ENCODE data around the gene GJA3.

DNA sequence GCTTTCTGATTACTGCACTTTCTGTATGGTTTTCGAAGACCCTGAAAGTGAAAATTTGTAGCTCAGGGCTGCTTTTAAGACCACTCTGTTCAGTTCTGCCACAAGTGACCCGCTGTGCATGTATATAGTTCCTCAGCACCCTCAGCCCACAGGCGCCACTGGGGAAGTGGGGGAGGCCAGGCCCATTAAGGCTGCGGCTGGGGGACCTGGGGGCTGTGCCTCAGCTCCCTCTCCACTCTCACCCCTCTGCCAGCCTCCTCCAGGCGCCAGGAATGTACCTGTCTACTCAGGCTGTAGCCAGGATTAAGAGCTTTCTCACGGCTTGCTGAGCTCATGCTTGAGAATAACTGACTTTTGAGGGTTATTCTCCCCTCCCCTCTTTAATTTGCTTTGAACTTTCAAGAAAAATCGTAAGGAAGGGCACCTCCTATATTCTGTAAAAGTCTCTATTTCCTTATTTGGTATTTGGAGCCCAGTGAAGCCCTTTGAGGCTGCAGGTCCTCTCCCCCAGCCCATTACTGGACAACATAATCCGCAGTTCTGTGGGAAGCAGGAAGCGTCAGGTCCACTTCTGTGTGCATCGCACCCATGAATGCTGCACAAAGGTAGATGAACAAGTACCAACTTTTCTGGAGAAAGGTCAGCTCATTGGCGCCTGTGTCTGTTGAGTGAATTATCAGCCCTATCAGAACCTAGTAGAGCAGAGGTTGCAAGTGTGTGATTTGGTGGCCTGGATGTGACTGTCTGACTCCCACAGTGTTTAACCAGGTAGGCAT lies 29.6 kb downstream of the GJA3 start:
- TF ChIP-seq POLR2AphosphoS5 (IDR thresholded peaks at IDR 0.05; ENCODE audit: low read depth, low read length): no peak
- TF ChIP-seq, protein P1, sequence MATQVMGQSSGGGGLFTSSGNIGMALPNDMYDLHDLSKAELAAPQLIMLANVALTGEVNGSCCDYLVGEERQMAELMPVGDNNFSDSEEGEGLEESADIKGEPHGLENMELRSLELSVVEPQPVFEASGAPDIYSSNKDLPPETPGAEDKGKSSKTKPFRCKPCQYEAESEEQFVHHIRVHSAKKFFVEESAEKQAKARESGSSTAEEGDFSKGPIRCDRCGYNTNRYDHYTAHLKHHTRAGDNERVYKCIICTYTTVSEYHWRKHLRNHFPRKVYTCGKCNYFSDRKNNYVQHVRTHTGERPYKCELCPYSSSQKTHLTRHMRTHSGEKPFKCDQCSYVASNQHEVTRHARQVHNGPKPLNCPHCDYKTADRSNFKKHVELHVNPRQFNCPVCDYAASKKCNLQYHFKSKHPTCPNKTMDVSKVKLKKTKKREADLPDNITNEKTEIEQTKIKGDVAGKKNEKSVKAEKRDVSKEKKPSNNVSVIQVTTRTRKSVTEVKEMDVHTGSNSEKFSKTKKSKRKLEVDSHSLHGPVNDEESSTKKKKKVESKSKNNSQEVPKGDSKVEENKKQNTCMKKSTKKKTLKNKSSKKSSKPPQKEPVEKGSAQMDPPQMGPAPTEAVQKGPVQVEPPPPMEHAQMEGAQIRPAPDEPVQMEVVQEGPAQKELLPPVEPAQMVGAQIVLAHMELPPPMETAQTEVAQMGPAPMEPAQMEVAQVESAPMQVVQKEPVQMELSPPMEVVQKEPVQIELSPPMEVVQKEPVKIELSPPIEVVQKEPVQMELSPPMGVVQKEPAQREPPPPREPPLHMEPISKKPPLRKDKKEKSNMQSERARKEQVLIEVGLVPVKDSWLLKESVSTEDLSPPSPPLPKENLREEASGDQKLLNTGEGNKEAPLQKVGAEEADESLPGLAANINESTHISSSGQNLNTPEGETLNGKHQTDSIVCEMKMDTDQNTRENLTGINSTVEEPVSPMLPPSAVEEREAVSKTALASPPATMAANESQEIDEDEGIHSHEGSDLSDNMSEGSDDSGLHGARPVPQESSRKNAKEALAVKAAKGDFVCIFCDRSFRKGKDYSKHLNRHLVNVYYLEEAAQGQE (IDR thresholded peaks at IDR 0.05; ENCODE audit: insufficient read depth in 1 of 2, low read depth in 2 of 2, low read length in 2 of 2): no peak
- TF ChIP-seq TAF1 (IDR thresholded peaks at IDR 0.05; ENCODE audit: borderline replicate concordance, insufficient read depth, low read length): no peak
